Stomach (tissue), 4 donors: ENCODE measurements around the gene CCNI.

Experiments
- CTCF ChIP-seq, 7 experiments: fragments of 450-650 bp in 4 of 7; fragments of 200-600 bp in 3 of 7; sonication (generic) in 3 of 7; IDR thresholded peaks; one replicate each; pipeline ENCODE4 v1.5.1; 2016 to 2019; ENCODE audit warnings: antibody characterized with exemption in 7 of 7, control low read depth in 2 of 7, mild to moderate bottlenecking in 1 of 7
- EP300 ChIP-seq: sonication (generic); formaldehyde crosslinking; IDR thresholded peaks from one replicate; pipeline ENCODE4 v1.6.1; 2017; ENCODE audit warnings: antibody characterized with exemption
- POLR2A ChIP-seq, 4 donors: fragments of 450-650 bp; IDR thresholded peaks; one replicate each; pipeline ENCODE4 v1.6.1; 2016; ENCODE audit warnings: antibody characterized with exemption in 4 of 4, control low read depth in 2 of 4, mild to moderate bottlenecking in 1 of 4, moderate library complexity in 1 of 4
- POLR2AphosphoS5 ChIP-seq, 3 donors: sonication (generic); formaldehyde crosslinking; IDR thresholded peaks; one replicate each; pipeline ENCODE4 v1.6.1; 2016; ENCODE audit warnings: antibody characterized with exemption in 3 of 3

GRCh38 chr4:77020017-77020416 lies 55.8 kb downstream of the CCNI start:
- TF ChIP-seq EP300 = no peak
- TF ChIP-seq CTCF (IDR thresholded peaks at IDR 0.05) = no peak
- no peak for TF ChIP-seq POLR2AphosphoS5 (IDR thresholded peaks at IDR 0.05)
- no peak for TF ChIP-seq POLR2A (IDR thresholded peaks at IDR 0.05)
